ENCODE data around the gene RHBDL2.

- TF ChIP-seq CTCF (IDR thresholded peaks at IDR 0.05) (no peak), ZFX (IDR thresholded peaks at IDR 0.05; ENCODE audit: borderline replicate concordance) (no peak)
These were observed 56.5 kb downstream of the RHBDL2 start for GRCh38 chr1:38885092-38885491.

Measured in 22Rv1 (cell line).